PFSK-1 (cell line): ENCODE data around the gene NAGS.

ENCODE experiments used
- FOXP2 ChIP-seq: optimal IDR thresholded peaks from 2 replicates; pipeline ENCODE3; 2011; ENCODE audit warnings: borderline replicate concordance, control low read depth, inconsistent platforms; ENCODE audit not compliant: insufficient read depth; ENCODE audit errors: extremely low read length, extremely low read depth
- POLR2AphosphoS5 ChIP-seq: IDR thresholded peaks from 2 replicates; pipeline ENCODE4 v1.6.1; 2012; ENCODE audit warnings: low read depth, mild to moderate bottlenecking, control low read depth, low read length, moderate library complexity
- SIN3A ChIP-seq: IDR thresholded peaks from 2 replicates; pipeline ENCODE4 v1.6.1; 2012; ENCODE audit warnings: mild to moderate bottlenecking, low read length, moderate library complexity, borderline replicate concordance; ENCODE audit not compliant: insufficient read depth
- TAF1 ChIP-seq: IDR thresholded peaks from 2 replicates; pipeline ENCODE4 v1.6.1; 2012; ENCODE audit warnings: low read length, control low read depth, borderline replicate concordance; ENCODE audit not compliant: insufficient read depth
- TF ChIP-seq, protein P1 (sequence below), 2 experiments: IDR thresholded peaks; 2 replicates each; pipeline versions ENCODE4 v1.6.1 to v1.8.0; 2011 to 2012; ENCODE audit warnings: low read depth in 2 of 2, low read length in 2 of 2, control low read depth in 1 of 2, inconsistent platforms in 1 of 2, mild to moderate bottlenecking in 1 of 2, moderate library complexity in 1 of 2; ENCODE audit not compliant: insufficient read depth in 1 of 2

DNA sequence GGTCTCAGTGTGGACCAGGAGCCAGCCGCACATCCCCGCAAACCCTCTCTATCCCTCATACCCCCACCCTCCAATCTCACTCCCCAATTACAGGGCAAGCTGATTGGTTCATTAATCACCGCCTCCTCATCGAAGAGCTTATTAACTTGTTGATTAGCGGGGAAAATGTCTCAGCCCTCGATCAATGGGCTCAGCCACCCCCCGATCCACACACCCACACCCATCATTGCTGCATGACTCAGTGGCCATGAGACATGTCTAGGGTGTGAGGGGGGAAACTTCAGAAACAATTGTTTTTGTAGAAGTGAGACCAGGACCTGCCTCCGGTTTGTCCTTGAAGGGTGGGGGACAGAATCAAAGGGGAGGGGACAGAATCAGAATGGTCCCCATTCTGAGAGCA lies 48.2 kb upstream of the NAGS start:
- TF ChIP-seq TAF1 = no peak
- no peak for TF ChIP-seq POLR2AphosphoS5
- no peak for TF ChIP-seq SIN3A
- TF ChIP-seq, protein P1, sequence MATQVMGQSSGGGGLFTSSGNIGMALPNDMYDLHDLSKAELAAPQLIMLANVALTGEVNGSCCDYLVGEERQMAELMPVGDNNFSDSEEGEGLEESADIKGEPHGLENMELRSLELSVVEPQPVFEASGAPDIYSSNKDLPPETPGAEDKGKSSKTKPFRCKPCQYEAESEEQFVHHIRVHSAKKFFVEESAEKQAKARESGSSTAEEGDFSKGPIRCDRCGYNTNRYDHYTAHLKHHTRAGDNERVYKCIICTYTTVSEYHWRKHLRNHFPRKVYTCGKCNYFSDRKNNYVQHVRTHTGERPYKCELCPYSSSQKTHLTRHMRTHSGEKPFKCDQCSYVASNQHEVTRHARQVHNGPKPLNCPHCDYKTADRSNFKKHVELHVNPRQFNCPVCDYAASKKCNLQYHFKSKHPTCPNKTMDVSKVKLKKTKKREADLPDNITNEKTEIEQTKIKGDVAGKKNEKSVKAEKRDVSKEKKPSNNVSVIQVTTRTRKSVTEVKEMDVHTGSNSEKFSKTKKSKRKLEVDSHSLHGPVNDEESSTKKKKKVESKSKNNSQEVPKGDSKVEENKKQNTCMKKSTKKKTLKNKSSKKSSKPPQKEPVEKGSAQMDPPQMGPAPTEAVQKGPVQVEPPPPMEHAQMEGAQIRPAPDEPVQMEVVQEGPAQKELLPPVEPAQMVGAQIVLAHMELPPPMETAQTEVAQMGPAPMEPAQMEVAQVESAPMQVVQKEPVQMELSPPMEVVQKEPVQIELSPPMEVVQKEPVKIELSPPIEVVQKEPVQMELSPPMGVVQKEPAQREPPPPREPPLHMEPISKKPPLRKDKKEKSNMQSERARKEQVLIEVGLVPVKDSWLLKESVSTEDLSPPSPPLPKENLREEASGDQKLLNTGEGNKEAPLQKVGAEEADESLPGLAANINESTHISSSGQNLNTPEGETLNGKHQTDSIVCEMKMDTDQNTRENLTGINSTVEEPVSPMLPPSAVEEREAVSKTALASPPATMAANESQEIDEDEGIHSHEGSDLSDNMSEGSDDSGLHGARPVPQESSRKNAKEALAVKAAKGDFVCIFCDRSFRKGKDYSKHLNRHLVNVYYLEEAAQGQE (IDR thresholded peaks at IDR 0.05; ENCODE audit: insufficient read depth in 1 of 2, low read depth in 2 of 2, low read length in 2 of 2) = no peak
- no peak for TF ChIP-seq FOXP2
